Ovary (tissue), 9 donors: ENCODE results near the gene B4GALT5. TPM values are rescaled to one million over a fixed set of nuclear protein-coding genes. Genes with fewer than 3 reads are reported as not detected.
A peak's percentile ranks its signal among the peaks of the same experiment; 100 is the strongest.

Experiments used
- DNase-seq, 5 donors: peaks; one replicate each; pipeline ENCODE4 v3.0.0-alpha.2; 2019 to 2020
- H3K27ac ChIP-seq, 2 donors: fragments of 200-600 bp; one replicate each; pipeline versions ENCODE4 v1.5.1 to v1.8.0; 2019 to 2022
- H3K27me3 ChIP-seq: fragments of 200-600 bp; one replicate; pipeline ENCODE4 v1.8.0; 2022
- H3K36me3 ChIP-seq: fragments of 200-600 bp; sonication (generic); one replicate; pipeline ENCODE4 v1.5.1; 2019
- H3K4me1 ChIP-seq: one replicate; pipeline ENCODE4 v1.8.1; 2013; ENCODE audit warnings: mild to moderate bottlenecking, moderate library complexity; ENCODE audit not compliant: insufficient read depth
- H3K4me3 ChIP-seq: fragments of 200-600 bp; sonication (generic); one replicate; pipeline ENCODE4 v1.5.1; 2017
- H3K9me3 ChIP-seq, 2 donors: fragments of 200-600 bp in 1 of 2; sonication (generic) in 1 of 2; one replicate each; pipeline versions ENCODE4 v1.5.1 to v1.8.1; 2013 to 2019; ENCODE audit warnings: mild to moderate bottlenecking in 1 of 2, moderate library complexity in 1 of 2
- CTCF ChIP-seq, 3 donors: fragments of 450-650 bp in 2 of 3; fragments of 200-600 bp in 1 of 3; IDR thresholded peaks; one replicate each; pipeline versions ENCODE4 v1.5.1 to v1.8.0; 2016 to 2022; ENCODE audit warnings: antibody characterized with exemption in 3 of 3, mild to moderate bottlenecking in 1 of 3
- EP300 ChIP-seq: sonication (generic); formaldehyde crosslinking; IDR thresholded peaks from one replicate; pipeline ENCODE4 v1.6.1; 2017; ENCODE audit warnings: antibody characterized with exemption
- POLR2A ChIP-seq: fragments of 450-650 bp; IDR thresholded peaks from one replicate; pipeline ENCODE4 v1.6.1; 2017; ENCODE audit warnings: antibody characterized with exemption, mild to moderate bottlenecking, moderate library complexity
- WGBS, 3 donors: extraction: QIAGEN DNeasy Blood & Tissue Kit in 1 of 3; methylation state at CpG; one replicate each; pipeline versions ENCODE4 v1.1.5 to v1.1.7; 2013 to 2017; 5-methylcytosine and 5-hydroxymethylcytosine counted together
- intact Hi-C, 4 donors: fragments of 100-400 bp; cut with DNase I; formaldehyde crosslinking; loops; one replicate each; pipeline versions ENCODE4 v1.11.0 to v1.15.1; 2022 to 2023
- polyA plus RNA-seq, 2 donors: library from polyadenylated mRNA; stranded (reverse); fragments of 200-250 nt in 1 of 2; fragments of 350-450 nt in 1 of 2; fragmentation: Illumina TruSeq in 1 of 2; extraction: RNeasy Lipid Tissue Mini Kit (QIAGEN cat#74804) in 1 of 2; gene quantifications; one replicate each; pipeline ENCODE4 v1.2.3, GENCODE V29; 2013 to 2014
- total RNA-seq, 7 donors: library from RNA; depleted of rRNA in 2 of 7; stranded (reverse); fragments of >200 nt in 2 of 7; fragmentation: NEBNext Ultra II Directional in 3 of 7; extraction: Animal tissue kit (Norgen Biotek cat#: 25700) in 3 of 7; gene quantifications; one replicate each; pipeline versions ENCODE4 v1.1.0 to v1.2.4, GENCODE V29; 2016 to 2023
- donor health status: DM: no; HTN: no; CAD: no; lungs with moderate emphysema.
- donor health status: DM: no; HTN: no; CAD: no.
- donor health status: Bipolar disorder and iron deficiency.
- donor health status: DM: yes; HTN: yes; CAD: no.
- donor health status: DM: no; HTN: no; CAD: no.
- donor health status: DM: yes; HTN: yes; CAD: no.

Gene B4GALT5
- total and polyA plus RNA-seq, 9 donors = 19.0 to 53.6 (median 37.7) TPM

- WGBS, 3 donors = 28 to 32% (median 29%) methylated on average over 4 of the region's 4 CpGs
- H3K27ac ChIP-seq = peak overlapping the region; percentile 45 to 70
Measured at GRCh38 chr20:49591217-49591865, 122.3 kb downstream of the B4GALT5 start.

GRCh38 chr20:49590163-49591017 lies 123.3 kb downstream of the B4GALT5 start:
- no peak for DNase-seq
- H3K36me3 ChIP-seq = no peaks in the 10 kb centered on the region
- WGBS, 3 donors = 85 to 87% (median 86%) methylated on average over 8 of the region's 8 CpGs
- intact Hi-C loops = no loop called here
- no peak overlapping the region for H3K4me3 ChIP-seq
- H3K9me3 ChIP-seq = no peaks in the 10 kb centered on the region
- H3K27me3 ChIP-seq = no peaks in the 10 kb centered on the region
- TF ChIP-seq POLR2A (no peak), CTCF (IDR thresholded peaks at IDR 0.05) (no peak), EP300 (no peak)
- peak overlapping the region in 1 of 2 donors; percentile 70 for H3K27ac ChIP-seq
- H3K4me1 ChIP-seq = peaks cover 12% of the 10 kb centered on the region

More at GRCh38 chr20:49591217-49591865, 122.3 kb downstream of the B4GALT5 start:
- H3K9me3 ChIP-seq = no peaks in the 10 kb centered on the region
- no peak overlapping the region for H3K4me3 ChIP-seq
- peaks cover 8% of the 10 kb centered on the region for H3K4me1 ChIP-seq
- peak in 2 of 5 donors; percentile 44 to 50 for DNase-seq
- intact Hi-C loops = no loop called here
- no peaks in the 10 kb centered on the region for H3K36me3 ChIP-seq
- H3K27me3 ChIP-seq = no peaks in the 10 kb centered on the region
- no peak for TF ChIP-seq POLR2A
- peak; percentile 28 for TF ChIP-seq EP300
- no peak for TF ChIP-seq CTCF (IDR thresholded peaks at IDR 0.05)

GRCh38 chr20:49589747-49590146 lies 123.9 kb downstream of the B4GALT5 start:
- TF ChIP-seq POLR2A (no peak), CTCF (IDR thresholded peaks at IDR 0.05) (no peak), EP300 (no peak)
- no peaks in the 10 kb centered on the region for H3K9me3 ChIP-seq
- peaks cover 13% of the 10 kb centered on the region for H3K4me1 ChIP-seq
- intact Hi-C loops = no loop called here
- DNase-seq = peak in 1 of 5 donors; percentile 28
- 86 to 90% (median 89%) methylated on average over 6 of the region's 6 CpGs for WGBS, 3 donors
- no peaks in the 10 kb centered on the region for H3K27me3 ChIP-seq
- no peaks in the 10 kb centered on the region for H3K36me3 ChIP-seq
- peak overlapping the region; percentile 16 to 68 for H3K27ac ChIP-seq
- H3K4me3 ChIP-seq = no peak overlapping the region

DNA sequence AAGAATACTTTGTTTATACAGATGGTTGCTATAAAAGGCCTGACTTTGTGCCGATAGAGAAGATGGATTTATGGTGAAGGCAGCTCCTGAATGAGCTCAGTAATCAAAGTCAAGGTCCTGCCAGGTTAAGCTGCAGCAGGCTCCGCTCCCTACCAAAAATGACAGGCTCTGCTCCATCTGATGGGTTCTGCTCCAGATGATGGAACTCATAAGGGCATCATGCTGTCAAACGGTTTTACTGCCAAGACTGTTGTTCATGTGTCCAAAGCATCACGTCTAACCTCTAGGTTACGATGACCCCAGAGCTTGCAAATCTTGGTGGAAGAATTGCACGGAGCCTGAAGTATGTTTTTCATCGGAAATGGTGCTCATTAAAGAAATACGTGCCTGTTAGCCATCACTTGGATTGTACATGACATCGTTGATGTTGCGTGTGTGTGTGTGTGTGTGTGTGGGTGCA lies 126.5 kb downstream of the B4GALT5 start:
- H3K27me3 ChIP-seq = no peaks in the 10 kb centered on the region
- intact Hi-C loops = no loop called here
- no peak overlapping the region for H3K4me3 ChIP-seq
- H3K36me3 ChIP-seq = no peaks in the 10 kb centered on the region
- peak in 1 of 5 donors; percentile 36 for DNase-seq
- peaks cover 22% of the 10 kb centered on the region for H3K4me1 ChIP-seq
- 8 to 17% (median 14%) methylated on average over 10 of the region's 10 CpGs for WGBS, 3 donors
- H3K27ac ChIP-seq = peak overlapping the region; percentile 59 to 77
- H3K9me3 ChIP-seq = no peaks in the 10 kb centered on the region
- TF ChIP-seq CTCF (IDR thresholded peaks at IDR 0.05) = no peak
- no peak for TF ChIP-seq EP300
- TF ChIP-seq POLR2A = no peak
